Thyroid gland (tissue), 4 donors: ENCODE results near the gene MYB. TPM values are rescaled to one million over a fixed set of nuclear protein-coding genes. Genes with fewer than 3 reads are reported as not detected.

Experiments
- DNase-seq, 2 donors: peaks; one replicate each; pipeline ENCODE4 v3.0.0-alpha.2; 2019
- H3K27ac ChIP-seq, 3 donors: fragments of 200-600 bp; sonication (generic); 1 replicate in 2 of 3; 2 replicates in 1 of 3; pipeline ENCODE4 v1.5.1; 2016 to 2019; ENCODE audit warnings: mild to moderate bottlenecking in 1 of 3, moderate library complexity in 1 of 3
- H3K27me3 ChIP-seq: fragments of 200-600 bp; sonication (generic); one replicate; pipeline ENCODE4 v1.5.1; 2019
- H3K36me3 ChIP-seq, 2 donors: fragments of 200-600 bp; sonication (generic); one replicate each; pipeline ENCODE4 v1.5.1; 2016 to 2019
- H3K4me1 ChIP-seq, 2 donors: fragments of 200-600 bp; sonication (generic); one replicate each; pipeline ENCODE4 v1.5.1; 2017 to 2019
- H3K4me3 ChIP-seq, 3 donors: fragments of 200-600 bp; sonication (generic); replicated peaks in 1 of 3; 1 replicate in 2 of 3; 2 replicates in 1 of 3; pipeline ENCODE4 v1.5.1; 2016; ENCODE audit warnings: mild to moderate bottlenecking in 1 of 3
- H3K9me3 ChIP-seq: fragments of 200-600 bp; sonication (generic); one replicate; pipeline ENCODE4 v1.5.1; 2017
- CTCF ChIP-seq, 6 experiments: fragments of 200-600 bp in 3 of 6; fragments of 450-650 bp in 3 of 6; sonication (generic) in 3 of 6; IDR thresholded peaks; one replicate each; pipeline ENCODE4 v1.5.1; 2016 to 2019; ENCODE audit warnings: antibody characterized with exemption in 6 of 6, mild to moderate bottlenecking in 2 of 6, inconsistent platforms in 1 of 6, moderate library complexity in 1 of 6
- POLR2A ChIP-seq, 2 donors: fragments of 450-650 bp; IDR thresholded peaks; one replicate each; pipeline ENCODE4 v1.6.1; 2017; ENCODE audit warnings: antibody characterized with exemption in 2 of 2, mild to moderate bottlenecking in 2 of 2, moderate library complexity in 1 of 2
- WGBS, 2 donors: methylation state at CpG; one replicate each; pipeline ENCODE4 v1.1.5; 2017; 5-methylcytosine and 5-hydroxymethylcytosine counted together
- intact Hi-C: fragments of 100-400 bp; cut with DNase I; formaldehyde crosslinking; loops from one replicate; pipeline ENCODE4 v1.15.1; 2023
- total RNA-seq, 4 donors: library from RNA; depleted of rRNA; stranded (reverse); fragments of >200 nt; gene quantifications; one replicate each; pipeline ENCODE4 v1.2.3, GENCODE V29; 2016

MYB gene
- total RNA-seq, 4 donors from 2014 or later = 0.75 TPM; not detected in 3

GRCh38 chr6:135257631-135258405, 76.7 kb downstream of the MYB start:
- Histone ChIP-seq H3K36me3 (no peaks in the 10 kb centered on the region), H3K27me3 (no peaks in the 10 kb centered on the region), H3K4me1 (no peaks in the 10 kb centered on the region), H3K27ac (no peak overlapping the region), H3K9me3 (no peaks in the 10 kb centered on the region), H3K4me3 (no peak overlapping the region)
- no peak for DNase-seq
- intact Hi-C loops = no loop called here
- TF ChIP-seq CTCF (IDR thresholded peaks at IDR 0.05) (no peak), POLR2A (IDR thresholded peaks at IDR 0.05) (no peak)
- 72 to 85% methylated on average over 2 of the region's 2 CpGs for WGBS, 2 donors

- no peaks in the 10 kb centered on the region for H3K27me3 ChIP-seq
- WGBS, 2 donors = 47 to 55% methylated on average over 6 of the region's 6 CpGs
- intact Hi-C loops = no loop called here
- H3K27ac ChIP-seq = no peak overlapping the region
- H3K4me1 ChIP-seq = no peaks in the 10 kb centered on the region
- no peak overlapping the region for H3K4me3 ChIP-seq
- H3K36me3 ChIP-seq = no peaks in the 10 kb centered on the region
- TF ChIP-seq POLR2A (IDR thresholded peaks at IDR 0.05) (no peak), CTCF (IDR thresholded peaks at IDR 0.05) (no peak)
- DNase-seq = no peak
- no peaks in the 10 kb centered on the region for H3K9me3 ChIP-seq
These were observed 77.9 kb downstream of the MYB start for GRCh38 chr6:135258970-135259369.

- 93 to 94% methylated on average over 4 of the region's 4 CpGs for WGBS, 2 donors
- H3K9me3 ChIP-seq = no peaks in the 10 kb centered on the region
- no peaks in the 10 kb centered on the region for H3K36me3 ChIP-seq
- no peak overlapping the region for H3K4me3 ChIP-seq
- TF ChIP-seq CTCF (IDR thresholded peaks at IDR 0.05) (no peak), POLR2A (IDR thresholded peaks at IDR 0.05) (no peak)
- no peaks in the 10 kb centered on the region for H3K27me3 ChIP-seq
- intact Hi-C loops = no loop called here
- no peak overlapping the region for H3K27ac ChIP-seq
- no peak for DNase-seq
- H3K4me1 ChIP-seq = no peaks in the 10 kb centered on the region
These were observed 79.5 kb downstream of the MYB start for GRCh38 chr6:135260612-135261011.

GRCh38 chr6:135261872-135262725, 81.0 kb downstream of the MYB start:
- intact Hi-C loops = no loop called here
- Histone ChIP-seq H3K27me3 (no peaks in the 10 kb centered on the region), H3K36me3 (no peaks in the 10 kb centered on the region), H3K4me1 (no peaks in the 10 kb centered on the region), H3K27ac (no peak overlapping the region), H3K4me3 (no peak overlapping the region), H3K9me3 (no peaks in the 10 kb centered on the region)
- WGBS, 2 donors = 82 to 87% methylated on average over 15 of the region's 15 CpGs
- no peak for TF ChIP-seq POLR2A (IDR thresholded peaks at IDR 0.05)
- no peak for TF ChIP-seq CTCF (IDR thresholded peaks at IDR 0.05)
- no peak for DNase-seq

- H3K4me1 ChIP-seq = no peaks in the 10 kb centered on the region
- H3K4me3 ChIP-seq = no peak overlapping the region
- no peak for DNase-seq
- 89 to 94% methylated on average over 3 of the region's 3 CpGs for WGBS, 2 donors
- intact Hi-C loops = no loop called here
- H3K36me3 ChIP-seq = no peaks in the 10 kb centered on the region
- no peak overlapping the region for H3K27ac ChIP-seq
- no peaks in the 10 kb centered on the region for H3K27me3 ChIP-seq
- H3K9me3 ChIP-seq = no peaks in the 10 kb centered on the region
- TF ChIP-seq CTCF (IDR thresholded peaks at IDR 0.05) = no peak
- no peak for TF ChIP-seq POLR2A (IDR thresholded peaks at IDR 0.05)
These were observed 84.2 kb downstream of the MYB start for GRCh38 chr6:135265278-135265677.
